GM20000 (cell line): ENCODE results near the gene SLC46A2.

Experiments used
- DNase-seq: peaks from one replicate; pipeline ENCODE4 v3.0.0; 2012; ENCODE audit warnings: low spot score
- TF ChIP-seq, protein P1 (sequence below): IDR thresholded peaks from 2 replicates; pipeline ENCODE4 v1.5.1; 2012; ENCODE audit warnings: mild to moderate bottlenecking, control low read depth; ENCODE audit errors: extremely low read depth, missing control alignments

Gene SLC46A2

DNA sequence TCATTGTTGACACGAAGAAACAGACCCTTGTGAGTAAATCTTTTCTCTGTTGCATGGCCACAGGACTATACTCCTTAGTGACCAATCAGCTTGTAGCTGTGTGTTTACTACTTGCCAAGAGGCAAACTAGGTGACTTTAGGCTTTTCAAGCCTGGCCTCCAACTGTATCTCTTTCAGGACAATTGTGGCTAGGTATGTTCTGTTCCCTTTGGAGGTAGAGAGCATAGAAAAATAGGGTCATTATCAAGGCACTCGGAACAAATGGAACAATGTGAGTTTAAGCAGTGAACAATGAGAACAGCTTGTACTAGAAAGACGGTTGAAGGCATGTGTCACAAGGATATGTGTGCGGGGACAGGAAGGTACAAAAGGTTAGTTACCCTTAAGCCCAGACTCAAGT, 48.1 kb downstream of the SLC46A2 start:
- TF ChIP-seq, protein P1, sequence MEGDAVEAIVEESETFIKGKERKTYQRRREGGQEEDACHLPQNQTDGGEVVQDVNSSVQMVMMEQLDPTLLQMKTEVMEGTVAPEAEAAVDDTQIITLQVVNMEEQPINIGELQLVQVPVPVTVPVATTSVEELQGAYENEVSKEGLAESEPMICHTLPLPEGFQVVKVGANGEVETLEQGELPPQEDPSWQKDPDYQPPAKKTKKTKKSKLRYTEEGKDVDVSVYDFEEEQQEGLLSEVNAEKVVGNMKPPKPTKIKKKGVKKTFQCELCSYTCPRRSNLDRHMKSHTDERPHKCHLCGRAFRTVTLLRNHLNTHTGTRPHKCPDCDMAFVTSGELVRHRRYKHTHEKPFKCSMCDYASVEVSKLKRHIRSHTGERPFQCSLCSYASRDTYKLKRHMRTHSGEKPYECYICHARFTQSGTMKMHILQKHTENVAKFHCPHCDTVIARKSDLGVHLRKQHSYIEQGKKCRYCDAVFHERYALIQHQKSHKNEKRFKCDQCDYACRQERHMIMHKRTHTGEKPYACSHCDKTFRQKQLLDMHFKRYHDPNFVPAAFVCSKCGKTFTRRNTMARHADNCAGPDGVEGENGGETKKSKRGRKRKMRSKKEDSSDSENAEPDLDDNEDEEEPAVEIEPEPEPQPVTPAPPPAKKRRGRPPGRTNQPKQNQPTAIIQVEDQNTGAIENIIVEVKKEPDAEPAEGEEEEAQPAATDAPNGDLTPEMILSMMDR, result no peak
- DNase-seq, result no peak

DNA sequence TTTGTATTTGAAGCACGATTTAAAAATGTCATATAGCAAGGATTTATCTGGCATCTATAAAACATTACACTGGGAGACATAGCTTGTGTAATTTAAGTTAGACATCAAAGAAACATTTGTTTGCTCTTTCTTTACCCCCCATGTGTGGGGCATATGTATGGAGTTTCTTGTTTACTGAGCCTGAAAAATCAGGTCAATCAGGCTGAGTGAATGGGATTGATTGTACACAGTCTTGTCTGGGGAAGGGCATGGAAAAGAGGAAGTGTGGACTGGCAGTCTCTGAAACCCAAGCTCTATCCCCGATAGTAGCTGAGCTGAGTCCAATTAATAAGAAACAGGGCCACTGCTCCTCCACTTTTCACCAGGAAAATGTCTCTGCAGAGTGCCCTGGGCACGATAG, 49.4 kb downstream of the SLC46A2 start:
- TF ChIP-seq, protein P1, result no peak
- DNase-seq, result no peak

DNA sequence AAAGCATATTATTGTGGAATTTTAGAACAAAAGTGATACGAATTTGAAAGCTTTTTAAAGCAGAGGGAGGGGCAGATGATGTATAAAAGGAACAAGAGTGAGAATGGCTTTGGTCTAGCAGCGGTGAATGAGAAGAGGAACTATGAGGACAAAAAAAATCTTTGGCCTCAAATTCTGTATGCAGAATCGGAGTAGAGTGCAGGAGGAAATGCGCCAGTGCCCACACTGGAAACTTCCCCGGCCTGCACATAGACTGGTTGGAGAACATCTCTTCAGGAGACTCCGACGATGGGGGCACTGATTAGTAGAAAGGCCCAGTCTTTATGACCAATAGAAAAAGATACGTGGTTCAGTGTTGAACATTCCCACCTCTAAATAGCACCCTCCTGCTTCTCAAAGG, 51.3 kb downstream of the SLC46A2 start:
- TF ChIP-seq, protein P1, result no peak
- no peak for DNase-seq

DNA sequence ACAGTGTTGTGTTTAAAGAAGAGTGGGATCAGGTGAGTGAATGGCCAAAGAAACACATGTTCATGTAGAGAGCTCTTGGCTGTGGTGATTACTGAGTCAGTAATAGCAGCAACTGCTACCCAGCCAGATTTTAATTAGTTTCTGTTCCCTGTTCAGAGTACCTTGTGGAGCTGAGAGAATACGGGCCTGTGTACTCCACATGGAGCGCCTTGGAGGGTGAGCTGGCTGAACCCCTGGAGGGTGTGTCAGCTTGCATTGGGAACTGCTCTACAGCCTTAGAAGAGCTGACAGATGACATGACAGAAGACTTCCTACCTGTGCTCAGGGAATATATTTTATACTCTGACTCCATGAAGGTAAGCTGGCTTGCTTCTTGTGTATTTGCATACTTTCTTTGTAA, 52.3 kb downstream of the SLC46A2 start:
- TF ChIP-seq, protein P1, result no peak
- DNase-seq, result no peak

DNA sequence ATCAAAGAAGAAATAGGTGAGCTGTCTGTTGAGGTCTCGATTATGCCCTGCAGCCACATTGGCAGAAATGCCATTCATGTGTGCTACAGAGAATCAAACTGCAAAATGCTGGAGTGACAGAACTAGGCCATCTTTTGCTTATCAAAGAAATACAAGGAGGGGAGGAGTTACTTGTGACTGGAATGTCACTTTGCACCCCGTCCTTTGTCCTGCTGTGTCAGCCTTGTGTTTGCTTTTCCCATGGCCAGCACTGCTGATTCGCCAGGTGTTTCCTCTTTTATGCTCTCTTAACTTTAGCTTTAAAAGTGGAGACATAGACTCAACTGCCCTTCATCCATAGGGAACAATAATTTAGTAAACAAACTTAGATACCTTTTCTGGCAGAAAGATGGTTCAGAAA, 54.3 kb downstream of the SLC46A2 start:
- TF ChIP-seq, protein P1, result no peak
- DNase-seq, result no peak

DNA sequence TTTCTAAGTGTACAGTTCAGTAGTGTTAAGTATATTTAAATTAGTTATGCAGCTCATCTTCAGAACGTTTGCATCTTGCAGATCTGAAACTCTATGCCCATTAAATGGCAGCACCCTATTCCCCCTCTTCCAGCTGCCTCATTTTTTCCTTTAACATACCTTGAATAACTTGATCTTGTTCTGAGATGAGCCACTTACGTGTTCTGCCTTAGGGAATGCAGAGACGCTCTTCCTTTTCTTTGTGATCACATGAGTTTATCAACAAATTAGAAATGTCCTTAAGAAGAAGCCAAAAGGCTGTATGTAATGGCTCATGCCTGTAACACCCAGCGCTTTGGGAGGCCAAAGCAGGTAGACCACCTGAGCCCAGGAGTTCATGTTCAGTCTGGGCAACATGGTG, 57.6 kb downstream of the SLC46A2 start:
- TF ChIP-seq, protein P1, result no peak

DNA sequence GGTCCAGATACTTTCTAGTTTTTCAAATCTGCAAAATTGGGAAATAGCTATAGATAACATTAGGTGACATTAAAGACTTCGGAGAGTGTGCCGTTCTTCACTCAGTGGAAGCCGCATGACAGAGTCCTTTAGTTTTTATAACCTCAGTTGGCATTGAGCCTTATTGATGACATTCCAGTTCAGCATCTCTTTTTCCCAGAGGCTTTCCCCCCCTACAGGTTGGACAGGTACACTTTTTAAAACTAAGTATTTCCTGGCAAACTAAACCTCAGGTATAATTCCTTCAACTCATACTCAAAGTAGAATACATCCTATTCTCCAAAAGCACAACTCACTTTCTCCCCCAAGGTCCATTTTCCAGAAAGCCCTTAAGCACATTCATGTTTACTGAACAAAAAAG, 58.7 kb downstream of the SLC46A2 start:
- DNase-seq, result no peak
- TF ChIP-seq, protein P1, result no peak

More for the DNA sequence above, 57.6 kb downstream of the SLC46A2 start:
- no peak for DNase-seq
